OCI-LY3 (cell line): ENCODE data around the gene RAB20.

ENCODE experiments used
- H2AFZ ChIP-seq: fragments of 200-600, 300-600 bp; shearing (Covaris generic); 2 replicates; pipeline ENCODE4 v1.6.0; 2014; ENCODE audit warnings: antibody characterized with exemption, low read depth, low read length
- H3K27ac ChIP-seq: fragments of 200-600, 300-600 bp; sonication (generic); 2 replicates; pipeline ENCODE4 v1.5.1; 2014; ENCODE audit warnings: mild to moderate bottlenecking, low read length, moderate library complexity, mixed read lengths
- H3K27me3 ChIP-seq: fragments of 200-600, 300-600 bp; sonication (generic); 2 replicates; pipeline ENCODE4 v1.6.1; 2014; ENCODE audit warnings: low read depth, low read length, mixed read lengths
- H3K36me3 ChIP-seq: fragments of 200-600, 300-600 bp; sonication (generic); replicated peaks from 2 replicates; pipeline ENCODE3; 2014; ENCODE audit warnings: low read depth, low read length, mixed read lengths
- H3K4me1 ChIP-seq: fragments of 300-600, 200-600 bp; sonication (generic); 2 replicates; pipeline ENCODE4 v1.6.1; 2014; ENCODE audit warnings: low read length, mixed read lengths
- H3K4me2 ChIP-seq: fragments of 200-600, 300-600 bp; sonication (generic); 2 replicates; pipeline ENCODE4 v1.6.1; 2014; ENCODE audit warnings: low read length, mixed read lengths
- H3K4me3 ChIP-seq: fragments of 300-600, 200-600 bp; sonication (generic); 2 replicates; pipeline ENCODE4 v1.5.1; 2014; ENCODE audit warnings: antibody characterized with exemption, mild to moderate bottlenecking, low read length, moderate library complexity
- H3K79me2 ChIP-seq: fragments of 300-600, 200-600 bp; shearing (Covaris generic); 2 replicates; pipeline ENCODE4 v1.6.1; 2014; ENCODE audit warnings: mild to moderate bottlenecking, low read length, mixed read lengths
- H3K9ac ChIP-seq: fragments of 300-600, 200-600 bp; shearing (Covaris generic); 2 replicates; pipeline ENCODE4 v1.6.0; 2014; ENCODE audit warnings: mild to moderate bottlenecking, low read length, moderate library complexity
- H3K9me3 ChIP-seq: fragments of 200-600, 300-600 bp; shearing (Covaris generic); 2 replicates; pipeline ENCODE4 v1.6.1; 2014; ENCODE audit warnings: low read length, mixed read lengths; ENCODE audit not compliant: insufficient read depth
- H4K20me1 ChIP-seq: fragments of 200-600, 300-600 bp; sonication (generic); 2 replicates; pipeline ENCODE4 v1.6.1; 2016; ENCODE audit warnings: low read length, mixed read lengths; ENCODE audit not compliant: insufficient read depth
- CTCF ChIP-seq: fragments of 200-600, 300-600 bp; sonication (generic); IDR thresholded peaks from 2 replicates; pipeline ENCODE4 v1.5.1; 2014; ENCODE audit warnings: antibody characterized with exemption, low read length, low read depth
- EZH2phosphoT487 ChIP-seq: fragments of 200-600 bp; shearing (Covaris generic); IDR thresholded peaks from 2 replicates; pipeline ENCODE4 v1.6.1; 2018; ENCODE audit warnings: antibody characterized with exemption, mixed run types, low read depth

The RAB20 gene

GRCh38 chr13:110479648-110480047 lies 81.9 kb downstream of the RAB20 start:
- Histone ChIP-seq H3K36me3 (no peaks in the 10 kb centered on the region), H2AFZ (no peak overlapping the region), H3K4me2 (no peak overlapping the region), H3K4me3 (no peak overlapping the region), H3K27ac (no peak overlapping the region), H4K20me1 (no peaks in the 10 kb centered on the region), H3K9ac (no peak overlapping the region), H3K4me1 (peaks cover 20% of the 10 kb centered on the region), H3K79me2 (no peaks in the 10 kb centered on the region), H3K9me3 (no peaks in the 10 kb centered on the region), H3K27me3 (peaks cover 72% of the 10 kb centered on the region)
- TF ChIP-seq EZH2phosphoT487, result no peak
- no peak for TF ChIP-seq CTCF

- H4K20me1 ChIP-seq, result no peaks in the 10 kb centered on the region
- no peak overlapping the region for H3K27ac ChIP-seq
- no peaks in the 10 kb centered on the region for H3K9me3 ChIP-seq
- no peaks in the 10 kb centered on the region for H3K36me3 ChIP-seq
- H3K4me1 ChIP-seq, result peaks cover 22% of the 10 kb centered on the region
- TF ChIP-seq EZH2phosphoT487 (no peak), CTCF (no peak)
- H3K4me2 ChIP-seq, result no peak overlapping the region
- peaks cover 67% of the 10 kb centered on the region for H3K27me3 ChIP-seq
- H3K4me3 ChIP-seq, result no peak overlapping the region
- H3K79me2 ChIP-seq, result no peaks in the 10 kb centered on the region
- H2AFZ ChIP-seq, result no peak overlapping the region
- no peak overlapping the region for H3K9ac ChIP-seq
Observed at GRCh38 chr13:110479215-110479545, 82.3 kb downstream of the RAB20 start.

- no peaks in the 10 kb centered on the region for H3K79me2 ChIP-seq
- peaks cover 64% of the 10 kb centered on the region for H3K27me3 ChIP-seq
- H4K20me1 ChIP-seq, result no peaks in the 10 kb centered on the region
Observed at GRCh38 chr13:110478405-110479214, 82.9 kb downstream of the RAB20 start.

More at GRCh38 chr13:110478405-110479214, 82.9 kb downstream of the RAB20 start:
- Histone ChIP-seq H3K4me2 (no peak overlapping the region), H3K9me3 (no peaks in the 10 kb centered on the region), H3K36me3 (no peaks in the 10 kb centered on the region), H3K4me1 (peaks cover 22% of the 10 kb centered on the region), H2AFZ (no peak overlapping the region), H3K9ac (no peak overlapping the region), H3K27ac (no peak overlapping the region), H3K4me3 (no peak overlapping the region)
- TF ChIP-seq CTCF, result no peak
- no peak for TF ChIP-seq EZH2phosphoT487
